ENCODE data around the gene TULP1. TPM values are rescaled to one million over a fixed set of nuclear protein-coding genes. Genes with fewer than 3 reads are reported as not detected.
A peak's percentile ranks its signal among the peaks of the same experiment; 100 is the strongest.

Gene TULP1
- total RNA-seq, 1 experiment from 2014 or later = not detected

DNA sequence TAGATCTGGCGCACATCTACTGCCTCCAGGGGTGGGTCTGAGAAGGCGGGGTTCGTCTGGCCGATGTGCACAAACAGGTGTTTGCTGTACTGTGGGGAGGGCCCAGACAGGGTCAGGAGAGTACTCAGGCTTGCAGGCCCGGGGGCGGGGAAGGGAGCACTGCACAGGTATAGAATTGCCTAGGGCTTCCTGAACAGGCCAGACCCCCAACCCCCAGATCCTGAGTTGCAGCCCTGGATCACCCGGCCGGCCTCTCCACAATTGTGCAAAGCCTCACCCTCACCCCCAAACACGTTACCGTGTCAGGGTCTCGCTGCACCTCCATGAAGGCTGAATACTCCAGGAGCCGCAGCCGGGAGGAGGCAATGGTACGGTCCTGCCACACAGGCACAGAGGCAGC is 36.7 kb downstream of the TULP1 start:
- in situ Hi-C loops (cut with HindIII; ENCODE audit: low pct_unique_long_range_greater_than_20kb, low sequenced_read_pairs) = no loop called here
- DNase-seq (ENCODE audit: low read depth, low spot score) = no peak

DNA sequence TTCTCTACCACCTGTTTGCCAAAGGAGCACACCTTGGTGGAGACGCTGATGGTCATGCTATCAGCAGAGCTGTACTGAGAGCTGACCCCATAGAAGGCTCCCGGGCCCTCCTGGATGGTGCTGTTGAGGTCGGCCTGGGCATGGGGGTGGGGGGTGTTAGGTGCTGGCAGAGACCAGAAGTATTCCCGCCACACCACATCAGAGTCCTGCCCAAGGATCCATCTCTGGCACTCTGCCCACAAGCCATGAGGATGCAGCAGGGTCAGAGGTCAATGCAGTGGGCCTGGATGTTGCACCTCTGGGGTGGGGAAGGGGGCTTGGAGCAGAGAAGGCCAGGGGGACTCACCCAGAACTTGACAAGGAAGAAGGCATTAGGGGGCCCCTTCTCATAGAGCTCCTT is 37.1 kb downstream of the TULP1 start:
- DNase-seq (ENCODE audit: low read depth, low spot score) = no peak
- in situ Hi-C loops (cut with HindIII; ENCODE audit: low pct_unique_long_range_greater_than_20kb, low sequenced_read_pairs) = no loop called here

DNA sequence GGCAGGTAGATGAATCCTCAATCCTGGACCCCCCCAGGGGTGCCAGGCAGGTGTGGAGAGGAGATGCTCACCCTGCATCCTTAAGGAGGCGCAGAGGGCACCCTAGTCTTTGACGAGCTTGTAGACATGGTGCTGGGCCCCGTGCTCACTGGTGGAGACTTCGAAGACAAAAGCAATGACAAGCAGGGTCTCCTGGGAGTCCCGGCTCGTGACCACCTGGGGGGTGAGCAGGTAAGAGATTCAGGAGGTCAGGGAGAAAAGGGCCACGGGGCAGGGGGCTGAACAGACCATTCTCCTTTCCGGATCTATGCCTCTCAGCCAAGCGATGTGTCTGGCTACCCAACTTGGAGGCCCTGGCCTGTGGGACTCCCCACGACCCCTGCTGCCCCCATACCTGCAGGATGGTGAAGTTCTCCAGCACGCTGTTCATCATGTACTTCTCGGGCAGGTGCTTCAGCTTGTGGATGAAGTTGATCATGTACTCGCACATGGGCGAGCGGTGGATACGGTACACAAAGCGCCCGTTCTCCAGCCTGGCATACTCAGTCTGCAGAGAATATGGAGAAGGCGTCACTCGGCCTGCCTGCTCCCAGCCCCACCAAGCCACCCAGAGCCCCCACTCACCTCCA is 37.6 kb downstream of the TULP1 start:
- in situ Hi-C loops (cut with HindIII; ENCODE audit: low pct_unique_long_range_greater_than_20kb, low sequenced_read_pairs) = no loop called here
- DNase-seq (ENCODE audit: low read depth, low spot score) = no peak

DNA sequence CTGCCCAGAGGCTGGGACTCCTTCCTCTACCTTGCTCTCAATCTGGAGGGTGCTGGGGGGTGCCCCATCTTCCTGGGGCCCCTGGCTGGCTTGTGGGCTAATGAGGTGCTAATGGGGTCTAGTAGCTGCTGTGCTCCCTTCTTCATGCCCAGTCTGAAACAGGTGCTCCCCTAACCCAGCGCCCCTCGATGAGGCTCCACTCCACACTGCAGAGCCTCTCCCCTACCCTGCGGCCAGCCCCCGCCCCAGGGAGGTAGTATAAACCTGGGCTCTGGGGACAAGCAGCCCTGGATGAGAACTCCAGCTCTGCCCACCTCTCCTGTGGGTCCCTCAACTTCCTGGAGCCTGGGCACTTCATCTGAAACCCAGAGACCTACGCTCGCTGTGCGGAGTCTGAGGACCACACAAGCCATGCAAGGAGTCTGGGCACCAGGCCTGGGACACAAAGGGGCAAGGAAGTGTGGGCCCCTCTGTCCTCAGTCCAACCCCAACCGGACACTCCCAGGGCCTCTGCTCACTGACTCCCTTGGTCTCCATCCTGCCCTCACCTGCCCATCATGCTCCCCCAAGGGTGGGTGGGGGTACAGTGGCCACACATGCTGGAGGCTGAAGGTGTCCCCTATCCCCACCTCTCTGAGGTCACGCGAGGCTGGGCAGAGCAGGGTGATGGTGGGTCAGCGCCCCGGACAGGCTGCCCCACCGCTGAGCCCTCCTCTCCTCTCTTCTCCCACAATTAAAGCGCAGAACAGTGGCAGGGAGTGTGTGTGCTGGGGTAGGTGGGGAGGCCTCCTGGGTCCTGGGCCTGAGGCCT is 38.4 kb downstream of the TULP1 start:
- DNase-seq (ENCODE audit: low read depth, low spot score) = no peak
- in situ Hi-C loops (cut with HindIII; ENCODE audit: low pct_unique_long_range_greater_than_20kb, low sequenced_read_pairs) = no loop called here

DNA sequence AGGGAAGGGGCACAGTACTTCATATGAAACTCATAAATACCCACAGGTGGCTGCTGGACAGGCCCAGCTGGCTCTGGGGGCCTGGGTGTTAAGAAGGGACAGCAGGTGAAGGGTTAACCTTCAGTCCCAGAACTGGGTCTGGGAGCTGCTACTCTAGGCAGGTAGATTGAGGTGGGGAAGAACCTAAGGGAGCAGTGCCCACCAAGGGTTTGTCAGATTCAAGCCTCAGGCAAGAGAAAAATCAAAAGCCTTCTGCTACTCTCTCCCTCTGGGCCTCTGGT is 38.9 kb downstream of the TULP1 start:
- no peak for DNase-seq (ENCODE audit: low read depth, low spot score)
- in situ Hi-C loops (cut with HindIII; ENCODE audit: low pct_unique_long_range_greater_than_20kb, low sequenced_read_pairs) = no loop called here

DNA sequence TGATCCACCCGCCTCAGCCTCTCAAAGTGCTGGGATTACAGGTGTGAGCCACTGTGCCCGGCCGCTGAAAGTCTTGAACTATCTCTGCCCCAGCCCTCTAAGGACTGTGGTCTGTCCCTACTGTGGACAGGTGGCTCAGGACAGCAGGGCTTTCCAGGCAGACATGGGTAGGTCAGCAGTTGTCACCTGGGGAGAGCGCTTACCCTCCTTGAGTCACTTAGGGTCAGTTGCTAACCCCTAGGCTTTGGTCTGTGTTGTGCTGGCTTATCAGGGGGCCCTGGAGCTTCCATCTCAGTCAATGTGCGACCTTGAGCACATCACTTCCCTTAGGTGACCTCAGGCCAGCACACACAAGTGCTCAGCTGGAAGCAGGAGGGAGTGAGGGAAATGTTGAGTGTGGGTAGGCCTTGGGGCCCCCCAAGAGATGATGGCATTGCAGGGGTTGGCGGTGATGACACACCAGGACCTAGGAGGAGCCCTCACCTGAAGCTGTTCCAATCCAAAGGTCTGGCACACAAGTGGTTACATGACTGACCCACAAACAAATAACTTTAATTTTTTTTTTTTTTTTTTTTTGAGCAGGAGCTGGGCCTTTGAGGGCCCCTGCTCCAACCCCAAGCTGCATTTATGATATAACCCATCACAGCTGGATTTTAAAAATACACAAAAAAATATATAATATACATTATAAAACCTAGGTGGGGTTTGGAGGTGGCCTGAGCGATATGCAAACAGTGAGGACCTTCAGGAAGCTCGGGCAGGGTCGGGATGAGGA is 39.4 kb downstream of the TULP1 start:
- in situ Hi-C loops (cut with HindIII; ENCODE audit: low pct_unique_long_range_greater_than_20kb, low sequenced_read_pairs) = no loop called here

DNA sequence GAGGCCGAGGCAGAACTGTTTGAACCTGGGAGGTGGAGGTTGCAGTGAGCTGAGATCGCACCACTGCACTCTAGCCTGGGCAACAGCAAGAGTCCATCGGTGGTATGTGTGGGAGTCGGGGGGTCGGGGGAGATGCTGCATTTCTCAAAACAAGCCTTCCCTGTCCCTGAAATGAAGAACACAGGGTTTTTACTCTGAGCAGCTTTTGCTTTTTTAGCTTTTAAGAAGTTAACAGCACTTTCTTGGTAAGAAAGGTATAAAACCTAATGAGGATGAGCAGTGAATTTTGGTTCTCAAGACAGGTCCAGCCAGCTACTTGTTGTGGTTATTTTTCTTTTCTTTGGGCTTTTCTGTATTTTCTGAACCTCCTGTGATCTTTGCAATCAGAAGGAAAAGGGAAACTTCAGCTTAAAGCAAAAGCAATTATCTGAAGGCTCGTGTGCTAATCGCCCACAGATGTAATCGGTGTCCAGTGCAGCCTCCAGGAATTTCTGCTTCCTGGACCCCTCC is 40.8 kb downstream of the TULP1 start:
- no peak for DNase-seq (ENCODE audit: low read depth, low spot score)
- in situ Hi-C loops (cut with HindIII; ENCODE audit: low pct_unique_long_range_greater_than_20kb, low sequenced_read_pairs) = no loop called here

More for the DNA sequence above, 39.4 kb downstream of the TULP1 start:
- no peak for DNase-seq (ENCODE audit: low read depth, low spot score)

DNA sequence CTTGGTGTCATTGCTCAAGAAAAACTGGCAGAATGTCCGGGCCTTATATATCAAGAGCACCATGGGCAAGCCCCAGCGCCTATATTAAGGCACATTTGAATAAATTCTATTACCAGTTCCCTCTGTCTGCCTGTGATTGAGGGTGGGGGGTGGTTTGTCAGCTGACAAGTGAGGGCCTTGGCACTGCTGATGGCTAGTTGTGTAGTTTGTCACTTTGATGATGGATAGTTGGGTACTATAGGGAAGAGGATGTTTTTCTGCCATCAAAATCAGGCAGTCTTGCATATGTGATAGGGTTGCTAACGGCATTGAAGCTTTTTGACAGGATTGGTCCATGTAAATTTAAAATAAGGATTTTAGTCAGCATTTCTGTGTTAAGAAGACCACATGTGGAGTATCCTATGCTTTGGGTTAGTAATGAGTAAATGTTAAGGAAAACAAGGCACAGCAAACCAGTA is 42.0 kb downstream of the TULP1 start:
- in situ Hi-C loops (cut with HindIII; ENCODE audit: low pct_unique_long_range_greater_than_20kb, low sequenced_read_pairs) = no loop called here
- DNase-seq (ENCODE audit: low read depth, low spot score) = no peak

DNA sequence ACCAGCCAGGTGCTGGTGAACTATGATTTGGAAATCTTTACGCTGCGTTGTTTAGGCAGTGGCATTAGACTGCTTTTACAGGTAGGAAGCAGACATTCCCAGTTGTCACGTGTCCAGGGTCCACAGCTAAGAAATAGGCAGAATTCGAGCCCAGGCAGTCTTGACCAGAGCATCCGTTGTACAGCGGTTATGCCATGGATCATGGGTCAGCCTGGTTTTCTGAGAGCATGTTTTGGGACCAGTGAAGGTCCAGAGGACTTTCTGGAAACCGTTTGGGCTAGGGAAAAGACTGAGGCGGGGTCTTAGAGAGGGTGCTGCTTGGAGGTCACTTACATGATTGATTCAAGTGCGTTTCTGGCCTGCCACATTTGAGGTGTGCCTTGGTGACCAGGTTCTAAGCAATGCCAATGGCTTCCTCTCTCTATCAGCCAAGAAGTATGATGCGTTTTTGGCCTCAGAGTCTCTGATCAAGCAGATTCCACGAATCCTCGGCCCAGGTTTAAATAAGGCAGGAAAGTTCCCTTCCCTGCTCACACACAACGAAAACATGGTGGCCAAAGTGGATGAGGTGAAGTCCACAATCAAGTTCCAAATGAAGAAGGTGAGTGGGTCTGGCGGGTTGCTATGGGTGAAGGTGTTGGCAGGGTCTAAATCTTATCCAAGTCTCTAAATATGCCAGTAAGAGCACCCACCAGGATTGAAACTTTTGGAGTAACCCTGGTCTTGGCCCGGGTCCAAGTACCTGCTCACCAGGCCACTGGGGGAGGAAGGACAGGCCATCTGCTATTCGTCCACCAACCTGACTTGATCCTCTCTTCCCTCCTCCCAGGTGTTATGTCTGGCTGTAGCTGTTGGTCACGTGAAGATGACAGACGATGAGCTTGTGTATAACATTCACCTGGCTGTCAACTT is 42.7 kb downstream of the TULP1 start:
- no peak for DNase-seq (ENCODE audit: low read depth, low spot score)

DNA sequence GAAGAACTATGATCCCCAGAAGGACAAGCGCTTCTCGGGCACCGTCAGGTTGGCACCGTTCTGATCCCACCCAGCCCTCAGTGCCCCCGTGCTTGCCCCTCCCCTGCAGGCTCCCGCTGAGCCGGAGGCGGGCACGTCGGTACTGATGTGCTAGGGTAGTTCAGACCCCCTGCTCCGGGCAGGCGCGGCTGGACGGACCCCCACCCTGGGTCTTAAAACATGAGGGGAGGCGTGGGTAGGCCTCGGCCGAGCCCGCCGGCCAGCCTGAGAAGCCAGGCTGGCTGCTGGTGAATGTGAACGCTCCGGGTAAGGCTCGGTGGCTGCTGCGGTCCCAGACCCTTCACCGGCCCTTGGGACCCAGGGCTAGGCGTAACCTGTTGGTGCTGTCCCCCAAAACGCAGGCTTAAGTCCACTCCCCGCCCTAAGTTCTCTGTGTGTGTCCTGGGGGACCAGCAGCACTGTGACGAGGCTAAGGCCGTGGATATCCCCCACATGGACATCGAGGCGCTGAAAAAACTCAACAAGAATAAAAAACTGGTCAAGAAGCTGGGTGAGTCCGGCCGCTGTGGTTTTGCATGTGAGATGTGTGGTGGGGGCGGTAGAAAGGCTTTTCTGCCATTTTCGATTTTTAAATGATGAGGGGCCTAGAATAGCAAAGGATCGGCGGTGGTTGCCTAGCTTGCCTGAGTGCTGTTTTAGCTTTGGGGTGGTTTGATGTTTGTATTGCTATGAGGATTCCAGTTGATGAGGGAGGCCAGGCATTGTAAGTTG is 43.5 kb downstream of the TULP1 start:
- DNase-seq (ENCODE audit: low read depth, low spot score) = no peak
- in situ Hi-C loops (cut with HindIII; ENCODE audit: low pct_unique_long_range_greater_than_20kb, low sequenced_read_pairs) = no loop called here

More for the DNA sequence above, 42.7 kb downstream of the TULP1 start:
- in situ Hi-C loops (cut with HindIII; ENCODE audit: low pct_unique_long_range_greater_than_20kb, low sequenced_read_pairs) = no loop called here

DNA sequence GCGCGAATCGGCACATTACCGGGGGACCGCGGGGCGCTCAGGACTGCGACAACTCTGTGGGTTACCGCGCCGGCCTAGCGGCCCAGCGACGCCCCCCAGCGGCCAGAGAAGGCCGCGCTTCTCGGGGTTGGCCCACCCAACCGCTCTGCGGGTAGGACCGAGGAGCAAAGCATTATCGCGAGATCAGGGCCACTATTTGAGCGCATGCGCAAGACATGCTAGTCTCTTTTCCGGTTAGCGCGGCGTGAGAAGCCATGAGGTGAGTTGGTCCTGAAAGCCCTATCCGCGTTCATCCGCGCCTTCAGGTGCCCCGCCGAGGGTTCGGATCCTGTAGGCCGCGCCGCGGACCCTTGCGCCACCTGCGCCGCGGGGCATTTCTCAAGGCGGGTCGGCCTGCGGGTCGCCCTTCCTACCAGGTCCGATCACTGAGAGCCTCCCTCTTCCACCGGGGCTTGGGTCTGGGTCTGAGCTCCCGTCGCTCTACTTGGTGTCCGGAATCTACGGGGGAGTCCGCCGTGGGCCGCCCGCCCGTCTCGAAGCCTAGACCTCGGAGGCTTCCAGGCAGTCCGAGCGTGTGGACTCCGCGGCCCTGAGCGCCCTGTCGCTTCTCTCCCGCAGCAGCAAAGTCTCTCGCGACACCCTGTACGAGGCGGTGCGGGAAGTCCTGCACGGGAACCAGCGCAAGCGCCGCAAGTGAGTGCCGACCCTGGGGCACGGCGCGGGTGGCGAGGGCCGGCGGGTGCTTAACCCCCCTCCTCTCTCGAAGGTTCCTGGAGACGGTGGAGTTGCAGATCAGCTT is 44.3 kb downstream of the TULP1 start, which contains the start of gene RPL10A:
RPL10A (plus strand) TSS at position 221 of the 799 bp plus-strand sequence; CDS start at position 255, 34 bp downstream.
- in situ Hi-C loops (cut with HindIII; ENCODE audit: low pct_unique_long_range_greater_than_20kb, low sequenced_read_pairs) = no loop called here
- DNase-seq (ENCODE audit: low read depth, low spot score) = peak; percentile 96

DNA sequence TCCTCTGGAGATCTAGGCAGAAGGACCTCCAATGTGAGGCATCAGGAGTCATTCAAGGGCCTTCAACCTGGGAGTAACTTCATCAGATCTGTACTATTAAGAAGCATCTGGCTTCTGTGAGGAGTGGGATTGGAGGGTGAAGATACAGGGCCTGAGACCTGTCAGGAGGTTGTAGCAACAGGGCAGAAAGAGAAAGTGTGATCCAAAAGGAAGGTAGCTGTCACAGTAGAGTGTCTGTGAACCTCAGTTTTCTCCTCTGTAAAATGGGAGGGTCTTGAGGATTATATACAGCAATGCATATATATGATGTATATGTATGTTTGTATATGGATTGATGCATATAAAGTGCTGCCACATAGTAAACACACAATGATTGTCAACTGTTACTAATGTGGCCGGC is 47.0 kb downstream of the TULP1 start:
- no peak for DNase-seq (ENCODE audit: low read depth, low spot score)
- in situ Hi-C loops (cut with HindIII; ENCODE audit: low pct_unique_long_range_greater_than_20kb, low sequenced_read_pairs) = no loop called here

DNA sequence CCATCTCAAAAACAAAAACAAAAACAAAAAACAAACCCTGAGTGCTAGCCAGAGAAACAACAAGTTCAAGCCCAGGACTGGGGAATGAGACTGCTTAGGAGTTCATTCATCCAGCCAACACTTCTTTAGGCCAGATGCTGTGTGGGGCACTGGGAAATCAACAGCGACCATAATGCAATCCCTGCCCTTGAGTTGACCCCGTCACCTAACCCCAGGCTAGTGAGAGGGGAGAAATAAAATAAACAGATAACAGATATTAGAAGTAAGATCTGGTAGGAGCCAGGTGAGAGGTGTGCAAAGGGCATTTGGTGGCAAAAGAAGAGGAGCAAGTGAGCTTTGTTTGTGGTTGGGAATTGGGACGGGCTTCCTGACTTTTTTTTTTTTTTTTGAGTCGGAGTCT is 49.4 kb downstream of the TULP1 start:
- in situ Hi-C loops (cut with HindIII; ENCODE audit: low pct_unique_long_range_greater_than_20kb, low sequenced_read_pairs) = no loop called here
- no peak for DNase-seq (ENCODE audit: low read depth, low spot score)

DNA sequence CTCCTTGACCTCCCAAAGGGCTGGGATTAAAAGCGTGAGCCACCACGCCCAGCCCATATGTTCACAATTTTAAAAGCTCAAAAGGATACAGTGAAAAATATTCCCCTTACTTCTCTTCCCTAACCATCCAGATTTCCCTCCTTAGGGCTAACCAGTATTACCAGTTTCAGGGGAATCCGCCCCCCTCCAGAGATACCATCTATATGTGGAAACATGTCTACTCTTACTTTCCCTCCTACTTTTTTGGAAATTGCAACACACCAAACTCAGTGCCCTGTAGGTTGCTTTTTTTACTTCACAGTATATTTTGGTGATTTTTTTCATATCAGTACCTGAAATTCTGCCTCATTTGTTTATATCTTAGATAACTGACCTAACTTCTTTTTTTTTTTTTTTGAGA is 51.4 kb downstream of the TULP1 start:
- in situ Hi-C loops (cut with HindIII; ENCODE audit: low pct_unique_long_range_greater_than_20kb, low sequenced_read_pairs) = no loop called here
- DNase-seq (ENCODE audit: low read depth, low spot score) = no peak

DNA sequence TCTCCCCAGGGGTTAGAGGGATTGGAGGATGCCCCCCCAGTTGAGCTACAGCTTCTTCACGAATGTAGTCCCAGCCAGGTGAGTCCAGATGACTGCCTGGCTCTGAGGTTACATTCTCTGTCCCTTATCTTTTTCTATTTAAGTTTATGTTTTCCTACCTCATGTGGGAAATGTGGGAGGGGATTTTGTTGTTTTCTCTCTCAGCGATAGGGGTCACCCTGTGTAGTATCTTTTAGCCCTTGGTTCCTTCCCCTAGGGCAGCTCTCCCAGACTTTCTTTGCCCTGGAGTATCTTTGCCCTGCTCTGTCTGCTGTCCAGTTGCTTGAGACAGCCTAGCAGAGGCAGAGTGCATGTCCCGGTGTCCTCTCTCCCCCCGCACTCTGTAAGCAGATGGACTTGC is 54.8 kb downstream of the TULP1 start:
- DNase-seq (ENCODE audit: low read depth, low spot score) = no peak
- in situ Hi-C loops (cut with HindIII; ENCODE audit: low pct_unique_long_range_greater_than_20kb, low sequenced_read_pairs) = no loop called here

Measured in SK-MEL-5 (cell line).